ENCODE data around the gene MORN5. TPM values are rescaled to one million over a fixed set of nuclear protein-coding genes. Genes with fewer than 3 reads are reported as not detected.
A peak's percentile ranks its signal among the peaks of the same experiment; 100 is the strongest.

MORN5 gene
- total and polyA plus RNA-seq, 4 donors: not detected

DNA sequence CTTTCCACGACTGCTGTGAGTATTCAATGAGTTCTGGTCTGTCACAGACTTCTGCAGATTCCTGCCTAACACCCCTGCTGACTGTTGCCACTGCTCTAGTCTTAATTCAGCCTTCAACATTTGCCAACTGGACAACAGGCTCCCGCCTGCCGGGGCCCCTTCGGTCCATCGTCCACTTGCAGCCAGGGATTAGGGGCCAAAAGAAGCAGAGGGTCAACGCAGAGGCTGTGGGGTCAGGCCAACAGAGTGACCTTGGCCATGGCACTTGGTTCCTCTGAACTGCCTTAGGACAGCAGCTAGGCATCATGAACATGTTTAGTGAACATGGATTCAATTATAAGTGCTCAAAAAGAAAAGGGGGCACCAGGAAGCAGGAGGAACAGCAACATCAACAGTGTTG lies 28.7 kb downstream of the MORN5 start:
- H3K27me3 ChIP-seq (ENCODE audit: control insufficient read depth in 1 of 2, insufficient read depth in 2 of 2, low read length in 1 of 2): no peaks in the 10 kb centered on the region
- ATAC-seq (ENCODE audit: low FRiP score) (no peak), DNase-seq (no peak)
- 77 to 78% methylated on average over 6 of the region's 6 CpGs for WGBS, 2 donors
- H3K27ac ChIP-seq (ENCODE audit: low read depth in 1 of 2, low read length in 2 of 2): no peak overlapping the region
- no peaks in the 10 kb centered on the region for H3K4me1 ChIP-seq (ENCODE audit: control insufficient read depth in 1 of 2, insufficient read depth in 2 of 2, low read length in 2 of 2)
- intact Hi-C loops (cut with DNase I): no loop called here
- no peaks in the 10 kb centered on the region for H3K36me3 ChIP-seq (ENCODE audit: control insufficient read depth in 1 of 2, insufficient read depth in 2 of 2, low read length in 1 of 2)
- H3K4me3 ChIP-seq (ENCODE audit: low read length in 2 of 2): no peak overlapping the region
- no peaks in the 10 kb centered on the region for H3K9me3 ChIP-seq (ENCODE audit: control insufficient read depth, low read length)

DNA sequence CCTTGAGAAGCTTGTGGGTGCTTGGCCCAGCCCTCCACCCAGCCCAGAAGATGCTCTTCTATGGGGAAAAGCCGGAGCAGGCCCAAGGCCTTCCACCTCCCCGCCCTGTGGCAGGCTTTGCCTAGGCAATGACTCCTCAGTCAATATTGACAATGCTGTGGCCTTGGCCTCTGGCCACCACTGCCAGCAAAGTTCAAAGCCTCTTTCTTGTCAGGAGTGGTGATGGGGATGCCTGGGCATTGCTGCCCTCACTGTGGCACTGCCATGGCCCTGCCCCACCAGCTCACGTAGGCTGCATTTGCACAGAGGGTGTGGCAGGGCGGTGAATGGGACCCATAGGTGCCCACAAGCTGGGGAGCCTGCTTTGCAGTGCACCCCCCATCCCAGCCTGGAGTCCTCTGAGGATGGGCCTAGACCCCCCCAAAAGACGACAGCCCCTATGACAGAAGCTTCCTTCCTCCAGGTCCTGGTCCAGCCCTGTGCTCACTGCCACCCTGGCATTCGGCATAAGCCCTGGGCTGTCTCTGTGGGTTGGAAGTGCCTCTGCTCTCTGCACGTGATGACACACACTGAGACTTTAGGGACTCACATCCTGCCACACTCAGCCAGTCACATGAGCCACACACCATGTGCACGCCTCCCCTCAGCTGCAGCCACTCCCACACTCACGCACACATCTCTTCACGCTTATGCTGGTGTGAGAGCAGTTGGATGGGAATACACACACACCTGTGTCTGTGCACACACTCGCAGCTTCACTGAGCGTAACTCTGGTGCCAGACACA lies 31.1 kb downstream of the MORN5 start:
- intact Hi-C loops (cut with DNase I): no loop called here
- DNase-seq (no peak), ATAC-seq (ENCODE audit: low FRiP score) (no peak)
- Histone ChIP-seq H3K27ac (ENCODE audit: low read depth in 1 of 2, low read length in 2 of 2) (no peak overlapping the region), H3K4me1 (ENCODE audit: control insufficient read depth in 1 of 2, insufficient read depth in 2 of 2, low read length in 2 of 2) (no peaks in the 10 kb centered on the region), H3K4me3 (ENCODE audit: low read length in 2 of 2) (no peak overlapping the region), H3K27me3 (ENCODE audit: control insufficient read depth in 1 of 2, insufficient read depth in 2 of 2, low read length in 1 of 2) (no peaks in the 10 kb centered on the region), H3K9me3 (ENCODE audit: control insufficient read depth, low read length) (no peaks in the 10 kb centered on the region), H3K36me3 (ENCODE audit: control insufficient read depth in 1 of 2, insufficient read depth in 2 of 2, low read length in 1 of 2) (no peaks in the 10 kb centered on the region)
- 85 to 87% methylated on average over 12 of the region's 12 CpGs for WGBS, 2 donors

DNA sequence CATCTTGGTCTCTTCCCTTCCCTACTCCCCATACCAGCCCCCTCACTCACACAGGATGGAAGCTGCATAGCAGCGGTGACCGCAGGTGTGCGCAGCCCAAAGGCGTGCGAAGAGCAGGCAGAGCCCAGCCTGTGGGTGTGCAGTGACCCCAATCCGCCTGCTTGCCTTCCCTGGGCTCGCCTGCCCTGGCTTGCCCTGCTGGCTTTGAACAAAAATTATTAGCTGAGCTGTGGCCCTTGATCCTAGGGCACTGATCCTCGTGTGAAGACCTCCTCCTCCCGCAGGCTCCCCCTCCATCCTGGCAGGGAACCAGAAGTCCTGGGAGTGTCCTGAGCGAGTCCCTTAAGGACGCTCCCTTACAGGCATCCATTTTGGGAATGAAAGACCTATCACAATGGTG lies 31.9 kb downstream of the MORN5 start:
- no peak for ATAC-seq (ENCODE audit: low FRiP score)
- peak in 1 of 2 donors; percentile 48 for DNase-seq
- Histone ChIP-seq H3K27me3 (ENCODE audit: control insufficient read depth in 1 of 2, insufficient read depth in 2 of 2, low read length in 1 of 2) (no peaks in the 10 kb centered on the region), H3K27ac (ENCODE audit: low read depth in 1 of 2, low read length in 2 of 2) (no peak overlapping the region), H3K4me3 (ENCODE audit: low read length in 2 of 2) (no peak overlapping the region), H3K9me3 (ENCODE audit: control insufficient read depth, low read length) (no peaks in the 10 kb centered on the region), H3K4me1 (ENCODE audit: control insufficient read depth in 1 of 2, insufficient read depth in 2 of 2, low read length in 2 of 2) (no peaks in the 10 kb centered on the region), H3K36me3 (ENCODE audit: control insufficient read depth in 1 of 2, insufficient read depth in 2 of 2, low read length in 1 of 2) (no peaks in the 10 kb centered on the region)
- WGBS, 2 donors: 73 to 75% methylated on average over 11 of the region's 11 CpGs
- intact Hi-C loops (cut with DNase I): no loop called here

DNA sequence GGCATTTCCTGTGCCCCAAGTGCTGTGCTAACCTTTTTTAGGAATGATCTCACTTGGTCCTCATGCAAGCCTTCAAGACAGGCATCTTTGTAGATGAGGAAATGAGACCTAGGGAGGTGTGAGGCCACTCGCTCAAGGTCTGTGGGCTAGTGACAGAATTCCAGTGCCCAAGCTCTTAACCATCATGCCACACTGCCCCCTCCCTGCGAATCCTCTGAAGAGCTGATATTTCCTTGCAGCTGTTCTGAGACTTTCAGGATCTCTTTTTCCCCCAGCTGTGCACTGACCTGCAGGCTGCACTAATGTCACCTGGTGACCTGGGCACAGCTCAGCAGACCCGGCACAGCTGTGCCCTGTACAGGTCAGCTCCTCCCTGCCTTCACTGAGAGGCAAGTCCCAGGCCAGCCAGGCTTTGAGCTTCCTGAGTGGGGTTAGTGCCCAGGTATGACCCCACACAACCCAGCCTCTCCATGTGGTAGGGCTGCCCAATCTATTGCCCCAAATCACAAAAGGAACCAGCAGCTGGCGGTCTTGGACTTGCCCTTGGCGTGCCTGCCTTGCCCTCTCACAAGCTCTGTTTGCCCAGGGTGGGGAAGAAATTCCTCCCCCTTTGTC lies 32.7 kb downstream of the MORN5 start:
- no peak for ATAC-seq (ENCODE audit: low FRiP score)
- no peaks in the 10 kb centered on the region for H3K36me3 ChIP-seq (ENCODE audit: control insufficient read depth in 1 of 2, insufficient read depth in 2 of 2, low read length in 1 of 2)
- no peak overlapping the region for H3K4me3 ChIP-seq (ENCODE audit: low read length in 2 of 2)
- no peak for DNase-seq
- intact Hi-C loops (cut with DNase I): no loop called here
- no peaks in the 10 kb centered on the region for H3K9me3 ChIP-seq (ENCODE audit: control insufficient read depth, low read length)
- no peaks in the 10 kb centered on the region for H3K27me3 ChIP-seq (ENCODE audit: control insufficient read depth in 1 of 2, insufficient read depth in 2 of 2, low read length in 1 of 2)
- H3K27ac ChIP-seq (ENCODE audit: low read depth in 1 of 2, low read length in 2 of 2): no peak overlapping the region
- WGBS, 2 donors: 86 to 89% methylated on average over 5 of the region's 5 CpGs
- H3K4me1 ChIP-seq (ENCODE audit: control insufficient read depth in 1 of 2, insufficient read depth in 2 of 2, low read length in 2 of 2): no peaks in the 10 kb centered on the region

DNA sequence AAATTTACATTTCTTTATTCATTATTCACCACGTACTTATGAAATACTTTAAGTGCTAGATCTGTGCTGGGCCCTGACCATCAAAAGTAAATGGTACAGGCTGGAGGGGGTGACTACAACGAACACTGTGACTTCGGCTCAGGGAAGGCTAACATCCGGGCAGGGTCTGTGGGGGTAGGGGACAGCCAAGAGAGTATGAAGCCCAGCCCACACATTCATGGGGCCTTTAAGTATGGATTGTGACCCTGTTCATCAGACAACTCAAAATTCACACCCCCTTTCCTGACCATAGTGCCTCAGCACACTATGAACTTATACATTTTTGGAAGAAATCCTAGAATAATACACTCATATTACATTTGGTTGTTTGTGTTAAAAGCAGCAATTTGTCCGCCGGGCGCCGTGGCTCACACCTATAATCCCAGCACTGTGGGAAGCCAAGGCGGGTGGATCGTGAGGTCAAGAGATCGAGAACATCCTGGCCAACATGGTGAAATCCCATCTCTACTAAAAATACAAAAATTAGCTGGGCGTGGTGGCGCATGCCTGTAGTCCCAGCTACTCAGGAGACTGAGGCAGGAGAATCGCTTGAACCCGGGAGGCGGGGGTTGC lies 33.3 kb downstream of the MORN5 start:
- no peak overlapping the region for H3K27ac ChIP-seq (ENCODE audit: low read depth in 1 of 2, low read length in 2 of 2)
- WGBS, 2 donors: 63 to 70% methylated on average over 16 of the region's 16 CpGs
- H3K4me3 ChIP-seq (ENCODE audit: low read length in 2 of 2): no peak overlapping the region
- no peaks in the 10 kb centered on the region for H3K36me3 ChIP-seq (ENCODE audit: control insufficient read depth in 1 of 2, insufficient read depth in 2 of 2, low read length in 1 of 2)
- H3K27me3 ChIP-seq (ENCODE audit: control insufficient read depth in 1 of 2, insufficient read depth in 2 of 2, low read length in 1 of 2): no peaks in the 10 kb centered on the region
- intact Hi-C loops (cut with DNase I): no loop called here
- DNase-seq: no peak
- no peaks in the 10 kb centered on the region for H3K4me1 ChIP-seq (ENCODE audit: control insufficient read depth in 1 of 2, insufficient read depth in 2 of 2, low read length in 2 of 2)
- no peak for ATAC-seq (ENCODE audit: low FRiP score)
- no peaks in the 10 kb centered on the region for H3K9me3 ChIP-seq (ENCODE audit: control insufficient read depth, low read length)

DNA sequence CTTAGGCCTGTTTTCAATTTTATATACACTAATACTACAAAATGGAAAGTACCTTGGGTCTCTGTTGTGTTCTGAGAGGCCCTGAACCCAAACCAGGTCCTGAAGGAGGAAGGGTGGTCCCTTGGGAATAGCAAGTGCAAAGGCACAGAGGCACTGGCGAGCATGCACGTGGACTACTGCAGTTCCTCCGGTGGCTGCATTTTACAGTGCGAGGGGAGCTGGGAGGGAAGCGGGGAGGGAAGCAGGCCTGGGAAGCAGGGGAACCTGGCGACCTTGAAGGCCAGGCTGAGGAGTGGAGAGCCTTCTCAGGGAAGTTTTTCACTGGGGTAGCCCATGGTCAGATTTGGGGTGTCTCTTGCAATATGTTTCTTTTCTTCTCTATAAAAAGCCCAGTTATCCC lies 33.9 kb downstream of the MORN5 start:
- Histone ChIP-seq H3K36me3 (ENCODE audit: control insufficient read depth in 1 of 2, insufficient read depth in 2 of 2, low read length in 1 of 2) (no peaks in the 10 kb centered on the region), H3K9me3 (ENCODE audit: control insufficient read depth, low read length) (no peaks in the 10 kb centered on the region), H3K27ac (ENCODE audit: low read depth in 1 of 2, low read length in 2 of 2) (no peak overlapping the region), H3K4me1 (ENCODE audit: control insufficient read depth in 1 of 2, insufficient read depth in 2 of 2, low read length in 2 of 2) (no peaks in the 10 kb centered on the region), H3K27me3 (ENCODE audit: control insufficient read depth in 1 of 2, insufficient read depth in 2 of 2, low read length in 1 of 2) (no peaks in the 10 kb centered on the region), H3K4me3 (ENCODE audit: low read length in 2 of 2) (no peak overlapping the region)
- ATAC-seq (ENCODE audit: low FRiP score): no peak
- DNase-seq: peak in 1 of 2 donors; percentile 25
- 86 to 87% methylated on average over 6 of the region's 6 CpGs for WGBS, 2 donors
- intact Hi-C loops (cut with DNase I): no loop called here

DNA sequence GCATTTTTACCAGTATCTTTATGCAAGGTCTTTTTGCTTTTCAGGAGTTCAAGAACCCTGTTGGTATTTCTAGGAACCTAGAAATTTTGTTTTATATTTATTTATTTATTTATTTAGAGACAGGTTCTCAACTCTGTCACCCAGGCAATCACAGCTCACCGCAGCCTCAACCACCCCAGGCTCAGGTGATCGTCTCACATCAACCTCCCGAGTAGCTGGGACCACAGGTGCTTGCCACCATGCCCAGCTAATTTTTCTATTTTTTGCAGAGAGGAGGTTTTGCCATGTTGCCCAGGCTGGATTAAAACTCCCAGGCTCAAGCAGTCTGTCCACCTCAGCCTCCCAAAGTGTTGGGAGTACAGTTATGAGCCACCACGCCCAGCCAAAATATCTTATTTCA lies 36.2 kb downstream of the MORN5 start:
- Histone ChIP-seq H3K4me3 (ENCODE audit: low read length in 2 of 2) (no peak overlapping the region), H3K36me3 (ENCODE audit: control insufficient read depth in 1 of 2, insufficient read depth in 2 of 2, low read length in 1 of 2) (no peaks in the 10 kb centered on the region), H3K9me3 (ENCODE audit: control insufficient read depth, low read length) (no peaks in the 10 kb centered on the region), H3K27me3 (ENCODE audit: control insufficient read depth in 1 of 2, insufficient read depth in 2 of 2, low read length in 1 of 2) (no peaks in the 10 kb centered on the region), H3K4me1 (ENCODE audit: control insufficient read depth in 1 of 2, insufficient read depth in 2 of 2, low read length in 2 of 2) (no peaks in the 10 kb centered on the region), H3K27ac (ENCODE audit: low read depth in 1 of 2, low read length in 2 of 2) (no peak overlapping the region)
- ATAC-seq (ENCODE audit: low FRiP score) (no peak), DNase-seq (no peak)
- intact Hi-C loops (cut with DNase I): no loop called here
- WGBS, 2 donors: 86 to 93% methylated on average over 4 of the region's 4 CpGs

DNA sequence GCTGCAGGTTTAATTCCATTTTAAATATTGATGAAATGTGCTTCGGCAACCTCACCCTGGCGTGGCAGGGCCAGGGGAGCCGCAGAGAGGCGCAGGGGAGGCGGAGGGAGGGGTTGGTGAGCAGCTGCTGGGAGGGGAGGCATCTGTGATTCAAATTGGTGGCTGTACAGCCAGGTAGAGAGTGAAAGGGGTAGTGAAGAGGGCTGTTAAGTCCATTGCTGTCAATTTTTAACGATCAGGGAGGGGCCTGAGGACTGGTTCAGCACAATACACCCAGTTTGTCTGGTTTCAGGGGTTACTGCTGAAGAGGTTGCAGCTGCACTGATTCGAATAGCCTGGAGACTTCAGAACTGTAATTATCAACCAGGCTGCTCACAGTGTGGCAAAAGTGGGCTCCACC lies 37.7 kb downstream of the MORN5 start:
- Histone ChIP-seq H3K27ac (ENCODE audit: low read depth in 1 of 2, low read length in 2 of 2) (no peak overlapping the region), H3K9me3 (ENCODE audit: control insufficient read depth, low read length) (no peaks in the 10 kb centered on the region), H3K4me1 (ENCODE audit: control insufficient read depth in 1 of 2, insufficient read depth in 2 of 2, low read length in 2 of 2) (no peaks in the 10 kb centered on the region), H3K27me3 (ENCODE audit: control insufficient read depth in 1 of 2, insufficient read depth in 2 of 2, low read length in 1 of 2) (no peaks in the 10 kb centered on the region), H3K36me3 (ENCODE audit: control insufficient read depth in 1 of 2, insufficient read depth in 2 of 2, low read length in 1 of 2) (no peaks in the 10 kb centered on the region), H3K4me3 (ENCODE audit: low read length in 2 of 2) (no peak overlapping the region)
- WGBS, 2 donors: 46 to 48% methylated on average over 7 of the region's 7 CpGs
- DNase-seq: peak in 1 of 2 donors; percentile 16
- intact Hi-C loops (cut with DNase I): no loop called here
- no peak for ATAC-seq (ENCODE audit: low FRiP score)

DNA sequence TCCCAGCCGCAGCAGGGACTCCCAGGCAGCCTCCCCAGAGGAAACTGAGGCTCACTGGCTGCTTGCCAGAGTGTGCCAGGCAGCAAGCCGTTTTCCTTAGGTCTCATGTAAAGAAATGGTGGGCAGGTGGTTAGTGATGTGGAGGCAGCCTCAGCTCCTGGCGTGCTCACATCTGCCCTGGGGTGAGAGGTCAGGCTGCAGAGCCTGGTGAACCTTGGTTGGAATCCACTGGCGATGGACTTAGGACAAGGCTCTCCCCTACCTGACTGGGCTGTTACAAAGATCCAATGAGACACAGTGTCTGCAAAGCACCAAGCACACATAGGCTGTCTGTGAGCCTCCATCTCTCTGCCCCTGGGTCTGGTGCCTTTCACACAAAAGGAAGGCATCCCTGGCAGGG lies 38.2 kb downstream of the MORN5 start:
- Histone ChIP-seq H3K9me3 (ENCODE audit: control insufficient read depth, low read length) (no peaks in the 10 kb centered on the region), H3K4me3 (ENCODE audit: low read length in 2 of 2) (no peak overlapping the region), H3K36me3 (ENCODE audit: control insufficient read depth in 1 of 2, insufficient read depth in 2 of 2, low read length in 1 of 2) (no peaks in the 10 kb centered on the region), H3K27ac (ENCODE audit: low read depth in 1 of 2, low read length in 2 of 2) (no peak overlapping the region), H3K27me3 (ENCODE audit: control insufficient read depth in 1 of 2, insufficient read depth in 2 of 2, low read length in 1 of 2) (no peaks in the 10 kb centered on the region), H3K4me1 (ENCODE audit: control insufficient read depth in 1 of 2, insufficient read depth in 2 of 2, low read length in 2 of 2) (no peaks in the 10 kb centered on the region)
- intact Hi-C loops (cut with DNase I): no loop called here
- WGBS, 2 donors: 64 to 69% methylated on average over 4 of the region's 4 CpGs
- ATAC-seq (ENCODE audit: low FRiP score) (no peak), DNase-seq (peak in 1 of 2 donors; percentile 23)
